ENCODE data around the gene CSRNP3. TPM values are rescaled to one million over a fixed set of nuclear protein-coding genes. Genes with fewer than 3 reads are reported as not detected.

Gene CSRNP3
- polyA plus RNA-seq, 1 donor = 4.4 TPM

DNA sequence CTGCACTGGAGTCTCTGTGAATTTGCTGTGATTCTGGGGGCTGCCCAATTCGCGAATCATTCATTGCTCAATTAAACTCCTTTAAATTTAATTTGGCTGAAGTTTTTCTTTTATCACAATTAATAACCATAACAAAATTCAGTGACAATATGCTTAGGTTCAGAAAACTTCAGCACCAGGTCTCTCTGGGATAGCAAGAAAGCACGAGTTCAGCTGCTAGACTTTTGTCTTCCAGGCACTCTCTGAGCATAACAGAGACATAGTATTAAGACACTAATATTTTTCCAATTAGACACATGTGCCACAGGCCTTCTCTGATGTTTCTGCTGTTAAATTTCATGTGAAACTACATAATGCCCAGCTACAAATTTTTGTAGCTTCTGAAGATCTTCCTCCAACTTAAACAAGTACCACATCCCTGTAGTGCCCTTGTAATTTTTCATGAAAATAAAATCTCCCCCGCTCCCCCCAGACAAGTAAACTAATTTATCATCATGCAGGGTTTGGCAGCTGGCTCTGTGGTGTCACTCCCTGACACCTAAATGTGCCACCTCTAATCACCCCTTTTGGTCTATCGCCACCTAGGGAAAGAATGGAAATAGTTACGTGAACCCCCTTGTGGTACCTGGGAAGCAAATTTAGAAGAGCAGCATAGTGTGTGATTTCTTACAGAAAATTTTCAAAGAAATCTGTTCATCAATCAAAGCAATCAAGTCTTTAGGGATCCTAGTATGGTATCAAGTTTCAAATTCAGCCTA, 94.1 kb downstream of the CSRNP3 start:
- Histone ChIP-seq H3K36me3 (ENCODE audit: control insufficient read depth, insufficient read depth, low read length) (no peaks in the 10 kb centered on the region), H3K9me3 (ENCODE audit: control insufficient read depth, low read depth, low read length) (no peaks in the 10 kb centered on the region), H3K4me3 (ENCODE audit: low read length) (no peak overlapping the region), H3K27me3 (ENCODE audit: control insufficient read depth, insufficient read depth, low read length) (no peaks in the 10 kb centered on the region), H3K27ac (ENCODE audit: low read length) (no peak overlapping the region), H3K4me1 (ENCODE audit: control insufficient read depth, insufficient read depth, low read length) (no peaks in the 10 kb centered on the region)
- whole genome bisulfite sequencing (ENCODE audit: insufficient coverage, low lambda C conversion rate) = 100% methylated on average over 2 of the region's 6 CpGs
- DNase-seq = no peak

DNA sequence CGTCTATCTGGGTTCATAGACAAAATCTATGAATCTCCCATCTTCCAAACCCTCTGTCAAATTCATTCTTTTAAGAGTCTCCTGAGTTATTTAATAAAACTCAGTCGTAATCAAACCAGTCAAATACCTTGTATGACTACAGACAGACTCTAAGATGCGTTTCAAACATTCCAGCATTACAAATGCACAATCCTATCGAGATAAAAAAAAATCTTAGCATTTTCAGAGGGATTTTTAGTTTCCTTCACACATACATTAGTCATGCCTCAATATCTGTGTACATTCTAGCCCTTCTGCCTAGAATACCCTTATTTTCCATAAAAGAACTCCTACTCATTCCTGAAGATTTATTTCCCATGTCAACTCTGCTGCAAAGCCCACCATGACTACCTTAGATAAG, 96.5 kb downstream of the CSRNP3 start:
- H3K4me1 ChIP-seq (ENCODE audit: control insufficient read depth, insufficient read depth, low read length) = no peaks in the 10 kb centered on the region
- no peaks in the 10 kb centered on the region for H3K36me3 ChIP-seq (ENCODE audit: control insufficient read depth, insufficient read depth, low read length)
- WGBS (ENCODE audit: insufficient coverage, low lambda C conversion rate) = 100% methylated on average over 2 of the region's 4 CpGs
- H3K27me3 ChIP-seq (ENCODE audit: control insufficient read depth, insufficient read depth, low read length) = no peaks in the 10 kb centered on the region
- H3K27ac ChIP-seq (ENCODE audit: low read length) = no peak overlapping the region
- no peak overlapping the region for H3K4me3 ChIP-seq (ENCODE audit: low read length)
- DNase-seq = no peak
- no peaks in the 10 kb centered on the region for H3K9me3 ChIP-seq (ENCODE audit: control insufficient read depth, low read depth, low read length)

DNA sequence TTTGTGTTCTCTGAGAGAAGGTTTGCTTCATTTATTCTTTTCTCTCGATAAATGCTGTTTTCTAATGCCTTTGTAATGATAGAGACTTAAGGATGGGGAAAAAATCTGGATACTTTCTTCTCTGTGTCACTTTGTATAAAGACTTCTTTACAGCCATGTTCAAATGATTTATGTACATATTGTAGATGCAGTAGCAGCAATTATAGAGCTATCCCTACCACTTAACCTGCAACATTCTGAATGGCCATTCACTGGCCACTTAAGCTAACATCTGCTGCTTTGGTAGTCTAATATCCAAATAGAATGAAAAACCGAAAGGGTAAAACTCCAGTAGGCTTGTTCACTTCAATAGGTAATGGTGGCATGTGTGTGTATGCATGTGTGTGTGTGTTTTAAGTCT, 97.8 kb downstream of the CSRNP3 start:
- Histone ChIP-seq H3K27ac (ENCODE audit: low read length) (no peak overlapping the region), H3K4me1 (ENCODE audit: control insufficient read depth, insufficient read depth, low read length) (no peaks in the 10 kb centered on the region), H3K4me3 (ENCODE audit: low read length) (no peak overlapping the region), H3K27me3 (ENCODE audit: control insufficient read depth, insufficient read depth, low read length) (no peaks in the 10 kb centered on the region), H3K9me3 (ENCODE audit: control insufficient read depth, low read depth, low read length) (no peaks in the 10 kb centered on the region), H3K36me3 (ENCODE audit: control insufficient read depth, insufficient read depth, low read length) (no peaks in the 10 kb centered on the region)
- no peak for DNase-seq
- 100% methylated on average over 1 of the region's 2 CpGs for WGBS (ENCODE audit: insufficient coverage, low lambda C conversion rate)

DNA sequence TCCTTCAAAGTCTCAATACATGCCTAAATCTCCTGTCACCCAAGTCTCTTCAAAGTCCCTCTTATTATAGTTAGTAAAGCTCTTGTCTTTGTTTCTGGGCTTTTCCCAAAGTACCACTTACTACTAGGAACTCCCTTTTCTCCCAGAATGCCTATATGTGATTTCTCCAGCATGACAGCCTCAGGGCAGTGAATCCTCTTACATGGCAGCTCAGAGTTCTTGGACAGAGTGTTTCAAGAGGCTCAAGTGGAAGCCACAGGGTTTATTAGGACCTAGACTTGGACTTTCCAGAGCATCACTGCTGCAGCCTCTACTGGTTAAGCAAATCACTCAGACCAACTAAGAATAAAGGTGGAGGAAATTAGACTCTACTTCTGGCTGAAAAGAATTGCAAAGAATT, 98.9 kb downstream of the CSRNP3 start:
- Histone ChIP-seq H3K4me1 (ENCODE audit: control insufficient read depth, insufficient read depth, low read length) (no peaks in the 10 kb centered on the region), H3K27me3 (ENCODE audit: control insufficient read depth, insufficient read depth, low read length) (no peaks in the 10 kb centered on the region), H3K4me3 (ENCODE audit: low read length) (no peak overlapping the region)

DNA sequence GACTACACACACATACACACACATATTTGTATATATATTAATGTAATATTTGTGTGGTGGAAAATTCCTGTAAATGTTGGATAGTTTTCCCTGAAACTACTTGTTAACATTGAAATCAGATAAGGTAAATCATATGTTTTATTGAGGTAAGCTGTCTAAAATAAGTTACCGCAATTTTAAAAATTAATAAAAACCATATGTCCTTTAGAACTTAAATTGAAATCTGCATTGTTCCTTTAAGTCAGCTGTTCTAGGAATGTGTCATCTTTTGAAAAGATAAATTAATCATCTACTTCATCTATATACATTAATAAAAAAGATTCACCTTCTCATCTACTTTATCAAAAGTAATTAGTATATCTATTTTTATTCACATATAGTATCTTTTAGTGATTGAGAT, 102.0 kb downstream of the CSRNP3 start:
- H3K36me3 ChIP-seq (ENCODE audit: control insufficient read depth, insufficient read depth, low read length) = no peaks in the 10 kb centered on the region
- no peak overlapping the region for H3K27ac ChIP-seq (ENCODE audit: low read length)
- peaks cover 2% of the 10 kb centered on the region for H3K4me1 ChIP-seq (ENCODE audit: control insufficient read depth, insufficient read depth, low read length)
- H3K4me3 ChIP-seq (ENCODE audit: low read length) = no peak overlapping the region
- 100% methylated on average over 1 of the region's 1 CpG for WGBS (ENCODE audit: insufficient coverage, low lambda C conversion rate)
- no peaks in the 10 kb centered on the region for H3K9me3 ChIP-seq (ENCODE audit: control insufficient read depth, low read depth, low read length)
- DNase-seq = no peak
- no peaks in the 10 kb centered on the region for H3K27me3 ChIP-seq (ENCODE audit: control insufficient read depth, insufficient read depth, low read length)

More for the DNA sequence above, 98.9 kb downstream of the CSRNP3 start:
- Histone ChIP-seq H3K36me3 (ENCODE audit: control insufficient read depth, insufficient read depth, low read length) (no peaks in the 10 kb centered on the region), H3K9me3 (ENCODE audit: control insufficient read depth, low read depth, low read length) (no peaks in the 10 kb centered on the region), H3K27ac (ENCODE audit: low read length) (no peak overlapping the region)
- no peak for DNase-seq

DNA sequence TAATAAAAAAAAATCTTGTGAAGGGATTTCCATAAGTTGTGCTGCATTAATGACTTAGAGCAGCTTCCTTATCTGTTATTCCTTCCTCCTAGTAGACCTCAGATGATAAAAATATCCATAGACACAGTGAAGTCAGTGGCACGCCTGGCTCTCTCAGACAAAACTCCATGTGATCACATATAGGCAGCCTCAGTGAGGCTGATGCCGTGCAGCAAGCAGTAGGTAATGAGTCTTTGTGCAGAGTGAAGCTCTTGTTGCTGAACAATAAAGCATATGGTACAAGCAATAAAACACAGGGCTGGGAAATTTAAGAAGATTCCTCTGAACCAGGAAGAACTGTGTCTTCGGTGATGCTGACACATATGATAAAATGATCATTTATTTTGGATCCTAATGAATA, 102.7 kb downstream of the CSRNP3 start:
- WGBS (ENCODE audit: insufficient coverage, low lambda C conversion rate) = 83% methylated on average over 1 of the region's 3 CpGs
- Histone ChIP-seq H3K27me3 (ENCODE audit: control insufficient read depth, insufficient read depth, low read length) (no peaks in the 10 kb centered on the region), H3K36me3 (ENCODE audit: control insufficient read depth, insufficient read depth, low read length) (no peaks in the 10 kb centered on the region), H3K4me1 (ENCODE audit: control insufficient read depth, insufficient read depth, low read length) (peaks cover 2% of the 10 kb centered on the region), H3K4me3 (ENCODE audit: low read length) (no peak overlapping the region), H3K27ac (ENCODE audit: low read length) (peak overlapping the region; percentile 3), H3K9me3 (ENCODE audit: control insufficient read depth, low read depth, low read length) (no peaks in the 10 kb centered on the region)
- DNase-seq = peak in 1 of 2 donors; percentile 29

DNA sequence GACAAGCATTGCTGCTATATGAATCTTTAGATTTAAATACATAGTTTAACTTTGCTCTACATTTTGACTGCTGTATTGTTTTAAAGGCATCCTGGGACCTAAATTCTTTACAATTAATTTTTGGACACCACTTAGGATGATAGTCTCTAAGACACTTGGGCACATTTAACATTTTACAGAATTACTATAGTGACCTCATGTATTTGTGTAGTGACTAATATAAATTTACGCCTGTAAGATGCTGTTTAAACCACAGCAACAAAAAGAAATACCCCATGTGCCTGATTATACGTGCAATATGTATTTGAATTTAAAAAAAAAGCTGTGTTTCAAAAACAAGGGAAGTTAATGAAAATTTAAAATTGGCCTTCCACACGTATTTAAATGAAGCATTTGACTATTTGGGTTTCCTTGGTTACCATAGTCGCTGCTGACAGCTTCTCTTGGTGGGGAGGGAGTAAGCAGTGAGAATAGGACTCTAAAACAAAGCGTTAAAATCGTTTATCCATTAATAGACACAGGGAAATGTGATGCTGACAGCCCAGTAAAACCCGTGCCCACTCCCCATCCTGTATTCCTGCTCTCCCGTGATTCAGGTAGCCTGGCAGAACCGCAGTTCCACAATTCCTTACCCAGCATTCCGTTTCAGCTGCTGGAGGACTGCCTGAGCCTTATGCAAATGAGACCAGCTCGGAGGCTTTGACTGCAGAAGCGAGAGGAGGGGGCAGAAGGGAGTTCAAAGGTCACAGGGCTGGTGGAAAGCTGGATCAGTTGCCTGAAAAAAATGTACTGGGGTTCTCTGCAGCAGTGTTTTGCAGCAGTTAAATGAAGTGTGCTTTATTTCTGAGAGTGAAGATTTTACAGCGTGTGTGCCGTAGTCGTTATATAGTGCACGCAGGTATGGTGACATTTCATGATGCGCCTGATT, 104.3 kb downstream of the CSRNP3 start:
- no peaks in the 10 kb centered on the region for H3K27me3 ChIP-seq (ENCODE audit: control insufficient read depth, insufficient read depth, low read length)
- peak overlapping the region; percentile 49 for H3K4me3 ChIP-seq (ENCODE audit: low read length)
- 11% methylated on average over 1 of the region's 17 CpGs for WGBS (ENCODE audit: insufficient coverage, low lambda C conversion rate)
- H3K9me3 ChIP-seq (ENCODE audit: control insufficient read depth, low read depth, low read length) = no peaks in the 10 kb centered on the region
- no peaks in the 10 kb centered on the region for H3K36me3 ChIP-seq (ENCODE audit: control insufficient read depth, insufficient read depth, low read length)
- H3K4me1 ChIP-seq (ENCODE audit: control insufficient read depth, insufficient read depth, low read length) = peaks cover 2% of the 10 kb centered on the region
- peak overlapping the region; percentile 16 for H3K27ac ChIP-seq (ENCODE audit: low read length)
- peak; percentile 64 to 85 for DNase-seq

DNA sequence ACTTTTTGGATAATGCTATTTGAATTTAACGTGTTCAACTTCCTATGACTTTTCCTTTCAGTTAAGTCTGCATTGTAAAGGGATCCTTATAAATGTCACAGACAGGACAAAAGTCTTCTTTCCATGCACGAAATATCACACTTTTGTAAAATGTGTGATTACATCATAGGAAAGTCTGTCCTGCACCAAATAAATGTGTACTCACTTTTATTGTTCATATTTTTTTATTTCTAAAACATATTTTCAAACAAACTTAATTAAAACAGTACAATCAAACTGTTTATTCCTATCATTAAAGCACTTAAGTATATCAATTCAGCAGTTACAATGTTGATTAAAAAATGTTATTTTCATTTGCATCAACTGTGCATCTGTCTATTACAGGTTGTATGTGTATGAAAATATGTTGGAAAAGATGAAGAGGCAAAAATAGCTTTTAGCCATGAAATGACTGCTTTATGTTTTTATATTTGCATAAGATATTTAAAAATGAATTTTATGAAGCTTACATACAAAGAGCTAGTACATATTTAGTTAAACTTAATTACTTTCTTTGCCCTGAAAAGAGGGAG, 105.6 kb downstream of the CSRNP3 start:
- H3K27ac ChIP-seq (ENCODE audit: low read length) = no peak overlapping the region
- no peak for DNase-seq
- peaks cover 2% of the 10 kb centered on the region for H3K4me1 ChIP-seq (ENCODE audit: control insufficient read depth, insufficient read depth, low read length)
- no peak overlapping the region for H3K4me3 ChIP-seq (ENCODE audit: low read length)
- no peaks in the 10 kb centered on the region for H3K27me3 ChIP-seq (ENCODE audit: control insufficient read depth, insufficient read depth, low read length)
- no peaks in the 10 kb centered on the region for H3K36me3 ChIP-seq (ENCODE audit: control insufficient read depth, insufficient read depth, low read length)
- no CpG with 5 or more reads among the region's 2 CpGs for WGBS (ENCODE audit: insufficient coverage, low lambda C conversion rate)
- H3K9me3 ChIP-seq (ENCODE audit: control insufficient read depth, low read depth, low read length) = no peaks in the 10 kb centered on the region

DNA sequence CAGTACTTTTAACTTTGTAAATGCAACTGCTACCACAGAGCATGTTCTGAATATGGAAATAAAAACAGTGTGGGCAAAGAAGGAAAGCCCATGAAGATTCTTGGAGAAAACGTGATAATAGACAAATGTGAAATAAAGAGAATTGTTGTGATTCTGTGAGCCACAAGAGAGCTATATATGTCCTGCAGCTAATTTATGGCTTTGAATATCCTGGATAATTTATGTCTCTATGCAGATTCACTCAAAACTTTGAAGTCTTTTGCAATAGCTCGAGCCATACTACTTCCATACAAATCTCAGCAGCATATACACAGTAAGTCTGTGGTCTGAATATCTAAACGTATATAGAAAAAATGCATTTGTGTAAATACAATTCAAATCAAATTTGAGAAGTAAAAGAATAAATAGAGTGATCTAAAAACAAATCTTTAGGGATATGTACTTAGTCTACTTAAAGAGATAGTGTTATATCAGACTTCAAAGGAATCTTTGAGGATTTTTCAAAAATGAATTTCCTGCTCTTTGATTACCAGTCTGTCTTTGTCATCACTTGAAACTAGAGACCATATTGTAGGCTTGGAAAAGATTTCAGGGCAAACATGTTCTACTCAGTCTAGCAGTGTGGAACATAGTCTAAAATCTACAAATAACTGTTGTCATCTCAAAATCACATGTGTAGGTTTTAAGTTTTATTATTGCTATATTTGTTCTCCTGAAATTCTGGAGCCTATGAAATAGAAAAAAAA, 107.1 kb downstream of the CSRNP3 start:
- Histone ChIP-seq H3K36me3 (ENCODE audit: control insufficient read depth, insufficient read depth, low read length) (no peaks in the 10 kb centered on the region), H3K9me3 (ENCODE audit: control insufficient read depth, low read depth, low read length) (no peaks in the 10 kb centered on the region), H3K4me3 (ENCODE audit: low read length) (no peak overlapping the region), H3K27me3 (ENCODE audit: control insufficient read depth, insufficient read depth, low read length) (no peaks in the 10 kb centered on the region), H3K4me1 (ENCODE audit: control insufficient read depth, insufficient read depth, low read length) (peaks cover 2% of the 10 kb centered on the region), H3K27ac (ENCODE audit: low read length) (no peak overlapping the region)
- 46% methylated on average over 2 of the region's 3 CpGs for WGBS (ENCODE audit: insufficient coverage, low lambda C conversion rate)
- no peak for DNase-seq

DNA sequence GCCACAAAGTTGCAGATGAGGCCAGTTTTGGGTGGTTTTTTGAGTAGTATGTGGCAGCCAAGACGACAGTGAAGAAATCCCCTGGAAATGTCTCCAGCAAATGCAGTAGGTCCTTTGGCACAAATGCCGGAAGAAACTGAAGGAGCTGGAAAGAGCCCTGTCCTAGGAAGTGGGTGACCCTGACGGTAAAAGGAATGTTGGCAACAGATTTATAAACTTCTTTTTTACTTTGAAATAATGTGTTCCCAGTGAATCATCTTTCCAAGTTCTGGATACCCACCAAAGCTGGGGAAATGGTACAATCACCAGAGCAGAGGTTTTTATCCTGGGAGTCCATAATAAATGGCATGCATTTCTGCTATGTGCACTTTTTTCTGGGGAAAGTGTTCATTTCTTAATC, 112.9 kb downstream of the CSRNP3 start:
- DNase-seq = no peak
- Histone ChIP-seq H3K27ac (ENCODE audit: low read length) (no peak overlapping the region), H3K36me3 (ENCODE audit: control insufficient read depth, insufficient read depth, low read length) (no peaks in the 10 kb centered on the region), H3K9me3 (ENCODE audit: control insufficient read depth, low read depth, low read length) (no peaks in the 10 kb centered on the region), H3K4me3 (ENCODE audit: low read length) (no peak overlapping the region), H3K4me1 (ENCODE audit: control insufficient read depth, insufficient read depth, low read length) (no peaks in the 10 kb centered on the region), H3K27me3 (ENCODE audit: control insufficient read depth, insufficient read depth, low read length) (no peaks in the 10 kb centered on the region)
- WGBS (ENCODE audit: insufficient coverage, low lambda C conversion rate) = no CpG with 5 or more reads among the region's 3 CpGs

All from large intestine (tissue), 3 donors.